Neural cell (in vitro differentiated cells): ENCODE results near the gene TXNDC17. TPM values are rescaled to one million over a fixed set of nuclear protein-coding genes. Genes with fewer than 3 reads are reported as not detected.
"Not testable (repeated sequence)": the region's sequence is repeated elsewhere in the genome, so short reads cannot be mapped to it uniquely, and the experiment has no call there.

ENCODE experiments used
- H2AFZ ChIP-seq: fragments of 200-600, 300-800 bp; sonication (generic), shearing (Covaris generic); 2 replicates; pipeline ENCODE4 v1.6.0; 2014; ENCODE audit warnings: low read depth, mild to moderate bottlenecking, antibody characterized with exemption, low read length, moderate library complexity
- H3F3A ChIP-seq: fragments of 200-600 bp; shearing (Covaris generic); 2 replicates; pipeline ENCODE4 v1.6.1; 2016; ENCODE audit warnings: mild to moderate bottlenecking, moderate library complexity, mixed read lengths, antibody characterized with exemption, low read length; ENCODE audit not compliant: insufficient read depth, poor library complexity, severe bottlenecking
- H3K27ac ChIP-seq: fragments of 200-600, 300-800 bp; sonication (generic), shearing (Covaris generic); 2 replicates; pipeline ENCODE4 v1.5.1; 2014; ENCODE audit warnings: mild to moderate bottlenecking, low read length, moderate library complexity
- H3K27me3 ChIP-seq: fragments of 300-800, 200-600 bp; sonication (generic), shearing (Covaris generic); 2 replicates; pipeline ENCODE4 v1.6.0; 2014; ENCODE audit warnings: mild to moderate bottlenecking, low read depth, low read length, moderate library complexity; ENCODE audit not compliant: insufficient read depth
- H3K36me3 ChIP-seq: fragments of 300-800, 200-600 bp; sonication (generic), shearing (Covaris generic); 2 replicates; pipeline ENCODE4 v1.5.1; 2014; ENCODE audit warnings: mild to moderate bottlenecking, antibody characterized with exemption, low read length, moderate library complexity; ENCODE audit not compliant: insufficient read depth
- H3K4me2 ChIP-seq: fragments of 300-800, 200-600 bp; sonication (generic), shearing (Covaris generic); 2 replicates; pipeline ENCODE4 v1.6.0; 2014; ENCODE audit warnings: mild to moderate bottlenecking, low read length
- H3K4me3 ChIP-seq: fragments of 300-800, 200-600 bp; sonication (generic), shearing (Covaris generic); 2 replicates; pipeline ENCODE4 v1.5.1; 2014; ENCODE audit warnings: mild to moderate bottlenecking, low read length, moderate library complexity
- H3K79me2 ChIP-seq: fragments of 200-600 bp; shearing (Covaris generic); replicated peaks from 2 replicates; pipeline ENCODE4 v1.6.0; 2014; ENCODE audit warnings: mild to moderate bottlenecking, low read length, moderate library complexity; ENCODE audit not compliant: insufficient read depth
- H3K9ac ChIP-seq: fragments of 300-800, 200-600 bp; sonication (generic), shearing (Covaris generic); 2 replicates; pipeline ENCODE4 v1.6.1; 2016; ENCODE audit warnings: mild to moderate bottlenecking, low read length, mixed read lengths
- H3K9me2 ChIP-seq: fragments of 200-600 bp; shearing (Covaris generic); 2 replicates; pipeline ENCODE4 v1.6.1; 2016; ENCODE audit warnings: mild to moderate bottlenecking, low read length, mixed read lengths; ENCODE audit not compliant: insufficient read depth
- H3K9me3 ChIP-seq: fragments of 200-600, 300-800 bp; sonication (generic), shearing (Covaris generic); 2 replicates; pipeline ENCODE4 v1.6.1; 2016; ENCODE audit warnings: mild to moderate bottlenecking, mixed run types, low read length, moderate library complexity, mixed read lengths
- H4K20me1 ChIP-seq: fragments of 200-600 bp; shearing (Covaris generic); 2 replicates; pipeline ENCODE4 v1.6.1; 2016; ENCODE audit warnings: mild to moderate bottlenecking, mixed run types; ENCODE audit not compliant: insufficient read depth
- CTCF ChIP-seq: fragments of 450-650 bp; IDR thresholded peaks from 2 replicates; pipeline ENCODE4 v1.5.1; 2014; ENCODE audit warnings: antibody characterized with exemption, mild to moderate bottlenecking, moderate library complexity; ENCODE audit not compliant: poor library complexity, severe bottlenecking
- EP300 ChIP-seq: fragments of 450-650 bp; conservative IDR thresholded peaks from 2 replicates; pipeline ENCODE4 v1.6.1; 2014; ENCODE audit warnings: antibody characterized with exemption, mild to moderate bottlenecking, moderate library complexity; ENCODE audit not compliant: poor library complexity, severe bottlenecking
- EZH2 ChIP-seq: fragments of 200-600, 300-800 bp; shearing (Covaris generic), sonication (generic); IDR thresholded peaks from 2 replicates; pipeline ENCODE4 v1.6.1; 2014; ENCODE audit warnings: antibody characterized with exemption, low read length, borderline replicate concordance, mild to moderate bottlenecking; ENCODE audit not compliant: insufficient read depth, poor library complexity, severe bottlenecking
- MXI1 ChIP-seq: fragments of 450-650 bp; conservative IDR thresholded peaks from 2 replicates; pipeline ENCODE4 v1.6.1; 2014; ENCODE audit warnings: antibody characterized with exemption, mild to moderate bottlenecking; ENCODE audit not compliant: poor library complexity, severe bottlenecking
- POLR2AphosphoS5 ChIP-seq: IDR thresholded peaks from 2 replicates; pipeline ENCODE4 v1.6.1; 2012
- RAD21 ChIP-seq: fragments of 450-650 bp; conservative IDR thresholded peaks from 2 replicates; pipeline ENCODE4 v1.6.1; 2014; ENCODE audit warnings: antibody characterized with exemption, mild to moderate bottlenecking, moderate library complexity
- REST ChIP-seq: IDR thresholded peaks from 2 replicates; pipeline ENCODE4 v1.6.1; 2012; ENCODE audit warnings: borderline replicate concordance
- SMC3 ChIP-seq: fragments of 450-650 bp; conservative IDR thresholded peaks from 2 replicates; pipeline ENCODE4 v1.6.1; 2014; ENCODE audit warnings: antibody characterized with exemption, mild to moderate bottlenecking, moderate library complexity; ENCODE audit not compliant: poor library complexity
- TAF1 ChIP-seq: IDR thresholded peaks from 2 replicates; pipeline ENCODE4 v1.6.1; 2012; ENCODE audit warnings: low read depth
- polyA plus RNA-seq: library from polyadenylated mRNA; depleted of rRNA; stranded (reverse); fragments of >200 nt; gene quantifications from 2 replicates; pipeline ENCODE4 v1.2.3, GENCODE V29; 2014
- small RNA-seq, 3 experiments: library from RNA; depleted of rRNA; stranded (forward); fragments of <200 nt; gene quantifications; one replicate each; pipeline ENCODE3, GENCODE V24; 2012

Gene TXNDC17
- polyA plus RNA-seq, 1 donor from 2014 or later, result 216 TPM

GRCh38 chr17:6691546-6691945 lies 50.7 kb downstream of the TXNDC17 start:
- Histone ChIP-seq H3K9me3 (no peaks in the 10 kb centered on the region), H3F3A (no peaks in the 10 kb centered on the region)

GRCh38 chr17:6691958-6692357 lies 51.1 kb downstream of the TXNDC17 start:
- H3F3A ChIP-seq, result not testable (repeated sequence)

More at GRCh38 chr17:6691546-6691945, 50.7 kb downstream of the TXNDC17 start:
- no peaks in the 10 kb centered on the region for H3K79me2 ChIP-seq
- H3K4me2 ChIP-seq, result no peak overlapping the region
- H3K4me3 ChIP-seq, result no peak overlapping the region
- no peaks in the 10 kb centered on the region for H3K36me3 ChIP-seq
- TF ChIP-seq REST, result no peak
- TF ChIP-seq POLR2AphosphoS5, result no peak
- TF ChIP-seq TAF1, result no peak
- TF ChIP-seq CTCF, result no peak
- no peak for TF ChIP-seq RAD21
- no peak for TF ChIP-seq EP300
- TF ChIP-seq MXI1, result no peak
- no peak for TF ChIP-seq SMC3
- TF ChIP-seq EZH2, result no peak
- H3K27me3 ChIP-seq, result no peaks in the 10 kb centered on the region
- H3K27ac ChIP-seq, result no peak overlapping the region
- H3K9me2 ChIP-seq, result no peaks in the 10 kb centered on the region
- no peaks in the 10 kb centered on the region for H4K20me1 ChIP-seq
- no peak overlapping the region for H3K9ac ChIP-seq
- no peak overlapping the region for H2AFZ ChIP-seq

More at GRCh38 chr17:6691958-6692357, 51.1 kb downstream of the TXNDC17 start:
- not testable (repeated sequence) for H3K4me3 ChIP-seq, H3K27me3 ChIP-seq, H3K4me2 ChIP-seq, H4K20me1 ChIP-seq, H3K9me2 ChIP-seq, H3K9me3 ChIP-seq, H3K36me3 ChIP-seq, H3K79me2 ChIP-seq, H3K27ac ChIP-seq, H3K9ac ChIP-seq, H2AFZ ChIP-seq

Small RNAs within 50 kb of the gene (small RNA-seq; reads per million reads assigned to genes)
- gene MIR4520-1 (0 reads per million in 3 experiments), gene RNA5SP435 (0.49 to 0.90 (median 0.55) reads per million in 3 experiments)

Other genes with a start within 250 kb of the TXNDC17 start
- not detected in 2 replicates for gene AIPL1, start 205.9 kb upstream of the TXNDC17 start, polyA plus RNA-seq
- 6.0 and 9.1 TPM in 2 replicates for gene PIMREG, start 196.6 kb upstream of the TXNDC17 start, polyA plus RNA-seq
- 2.7 and 3.0 TPM in 2 replicates for gene PITPNM3, start 84.5 kb upstream of the TXNDC17 start, polyA plus RNA-seq
- 32.3 and 35.0 TPM in 2 replicates for gene KIAA0753, start 349 bp upstream of the TXNDC17 start, polyA plus RNA-seq
- 27.3 and 29.7 TPM in 2 replicates for gene MED31, start 10.5 kb downstream of the TXNDC17 start, polyA plus RNA-seq
- gene C17orf100, start 10.7 kb downstream of the TXNDC17 start, polyA plus RNA-seq, result 10.3 and 12.4 TPM in 2 replicates
- gene SLC13A5, start 72.3 kb downstream of the TXNDC17 start, polyA plus RNA-seq, result not detected in 2 replicates
- not detected in 2 replicates for gene XAF1, start 115.0 kb downstream of the TXNDC17 start, polyA plus RNA-seq
- not detected in 2 replicates for gene FBXO39, start 135.2 kb downstream of the TXNDC17 start, polyA plus RNA-seq
- gene TEKT1, start 190.7 kb downstream of the TXNDC17 start, polyA plus RNA-seq, result 0.06 TPM in 1 of 2 replicates, not detected in the other